ENCODE measurements around the gene EDN3. TPM values are rescaled to one million over a fixed set of nuclear protein-coding genes. Genes with fewer than 3 reads are reported as not detected.

EDN3 gene
- polyA plus RNA-seq, 1 donor (not counting 4 experiments of a cell fraction or from before 2014, with no cell fraction given), result not detected

GRCh38 chr20:59352990-59353389 lies 52.6 kb downstream of the EDN3 start:
- dilution Hi-C loops (cut with MboI; ENCODE audit: extremely low pct_ligation_motif_present, low sequenced_read_pairs), result no loop called here
- H3K4me1 ChIP-seq (ENCODE audit: control insufficient read depth, extremely low read depth, insufficient read depth, low read length), result no peaks in the 10 kb centered on the region
- H3K36me3 ChIP-seq (ENCODE audit: control insufficient read depth in 2 of 2, extremely low read depth in 1 of 2, insufficient read depth in 2 of 2, low read length in 2 of 2), result no peaks in the 10 kb centered on the region
- H3K4me2 ChIP-seq (ENCODE audit: control insufficient read depth, extremely low read depth, insufficient read depth, low read depth, low read length), result no peak overlapping the region
- FAIRE-seq, result no peak
- H3K27me3 ChIP-seq (ENCODE audit: control insufficient read depth, extremely low read depth, insufficient read depth, low read length), result no peaks in the 10 kb centered on the region
- no peak overlapping the region for H2AFZ ChIP-seq (ENCODE audit: control insufficient read depth, low read length)
- H4K20me1 ChIP-seq (ENCODE audit: control insufficient read depth, extremely low read depth, insufficient read depth, low read length), result no peaks in the 10 kb centered on the region
- DNase-seq (ENCODE audit: low read depth, low spot score), result no peak
- no peak overlapping the region for H3K27ac ChIP-seq (ENCODE audit: control insufficient read depth, insufficient read depth, low read length)
- H3K9ac ChIP-seq (ENCODE audit: control insufficient read depth, extremely low read depth, insufficient read depth, low read length), result no peak overlapping the region
- H3K79me2 ChIP-seq (ENCODE audit: control insufficient read depth, insufficient read depth, low read length), result no peaks in the 10 kb centered on the region
- no peak overlapping the region for H3K4me3 ChIP-seq (ENCODE audit: control insufficient read depth in 2 of 3, extremely low read depth in 1 of 3, insufficient read depth in 2 of 3, low read depth in 1 of 3, low read length in 3 of 3)
- TF ChIP-seq EZH2 (IDR thresholded peaks at IDR 0.05; ENCODE audit: low read length), result no peak
- no peak for TF ChIP-seq CTCF (optimal IDR thresholded peaks at IDR 0.05 in 1 of 3, IDR thresholded peaks at IDR 0.05 in 1 of 3, conservative IDR thresholded peaks at IDR 0.05 in 1 of 3; ENCODE audit: extremely low read depth in 1 of 3, insufficient read depth in 2 of 3, low read length in 3 of 3)
- H3K9me3 ChIP-seq (ENCODE audit: control insufficient read depth, low read depth, low read length), result no peaks in the 10 kb centered on the region
- no peaks in the 10 kb centered on the region for H3K9me1 ChIP-seq (ENCODE audit: control insufficient read depth, extremely low read depth, insufficient read depth, low read length)

- Histone ChIP-seq H4K20me1 (ENCODE audit: control insufficient read depth, extremely low read depth, insufficient read depth, low read length) (no peaks in the 10 kb centered on the region), H3K9me3 (ENCODE audit: control insufficient read depth, low read depth, low read length) (no peaks in the 10 kb centered on the region), H3K9ac (ENCODE audit: control insufficient read depth, extremely low read depth, insufficient read depth, low read length) (no peak overlapping the region), H2AFZ (ENCODE audit: control insufficient read depth, low read length) (no peak overlapping the region), H3K79me2 (ENCODE audit: control insufficient read depth, insufficient read depth, low read length) (no peaks in the 10 kb centered on the region), H3K4me1 (ENCODE audit: control insufficient read depth, extremely low read depth, insufficient read depth, low read length) (no peaks in the 10 kb centered on the region), H3K4me2 (ENCODE audit: control insufficient read depth, extremely low read depth, insufficient read depth, low read depth, low read length) (no peak overlapping the region), H3K36me3 (ENCODE audit: control insufficient read depth in 2 of 2, extremely low read depth in 1 of 2, insufficient read depth in 2 of 2, low read length in 2 of 2) (no peaks in the 10 kb centered on the region), H3K27me3 (ENCODE audit: control insufficient read depth, extremely low read depth, insufficient read depth, low read length) (no peaks in the 10 kb centered on the region), H3K4me3 (ENCODE audit: control insufficient read depth in 2 of 3, extremely low read depth in 1 of 3, insufficient read depth in 2 of 3, low read depth in 1 of 3, low read length in 3 of 3) (no peak overlapping the region), H3K9me1 (ENCODE audit: control insufficient read depth, extremely low read depth, insufficient read depth, low read length) (no peaks in the 10 kb centered on the region), H3K27ac (ENCODE audit: control insufficient read depth, insufficient read depth, low read length) (no peak overlapping the region)
- FAIRE-seq (no peak), DNase-seq (ENCODE audit: low read depth, low spot score) (no peak)
- dilution Hi-C loops (cut with MboI; ENCODE audit: extremely low pct_ligation_motif_present, low sequenced_read_pairs), result no loop called here
- TF ChIP-seq CTCF (optimal IDR thresholded peaks at IDR 0.05 in 1 of 3, IDR thresholded peaks at IDR 0.05 in 1 of 3, conservative IDR thresholded peaks at IDR 0.05 in 1 of 3; ENCODE audit: extremely low read depth in 1 of 3, insufficient read depth in 2 of 3, low read length in 3 of 3), result no peak
- TF ChIP-seq EZH2 (IDR thresholded peaks at IDR 0.05; ENCODE audit: low read length), result no peak
Observed at GRCh38 chr20:59354460-59354859, 54.0 kb downstream of the EDN3 start.

All from keratinocyte (primary cell).